HepG2 (cell line): ENCODE results near the gene IL4I1. TPM values are rescaled to one million over a fixed set of nuclear protein-coding genes. Genes with fewer than 3 reads are reported as not detected.

Experiments used
- DPF2 ChIP-seq: sonication (generic); formaldehyde crosslinking; IDR thresholded peaks from 2 replicates; pipeline ENCODE4 v1.4.0; 2020; ENCODE audit warnings: mild to moderate bottlenecking, low read depth, missing genetic modification reagents, borderline replicate concordance
- KDM3A ChIP-seq: IDR thresholded peaks from 2 replicates; pipeline ENCODE4 v1.6.1; 2018; ENCODE audit warnings: low read depth, missing compliant biosample characterization
- MAZ ChIP-seq, 2 experiments: sonication (generic) in 1 of 2; formaldehyde crosslinking in 1 of 2; IDR thresholded peaks; 2 replicates each; pipeline versions ENCODE4 v1.5.0 to v1.6.1; 2012 to 2020; ENCODE audit warnings: low read depth in 2 of 2, mild to moderate bottlenecking in 2 of 2, borderline replicate concordance in 1 of 2, improper control_type of control experiment in 1 of 2, low read length in 1 of 2, missing genetic modification reagents in 1 of 2, moderate library complexity in 1 of 2
- RBFOX2 ChIP-seq: fragments of 200-400 bp; formaldehyde crosslinking; IDR thresholded peaks from 2 replicates; pipeline ENCODE4 v1.6.1; 2017; ENCODE audit warnings: low read depth, mild to moderate bottlenecking, low read length
- THAP11 ChIP-seq: IDR thresholded peaks from 2 replicates; pipeline ENCODE4 v1.6.1; 2016; ENCODE audit warnings: missing biosample characterization, missing genetic modification reagents
- ZNF205 ChIP-seq: IDR thresholded peaks from 2 replicates; pipeline ENCODE4 v1.6.1; 2018; ENCODE audit warnings: missing biosample characterization, missing genetic modification reagents
- polyA plus RNA-seq, 8 experiments: library from polyadenylated mRNA; depleted of rRNA in 3 of 8; stranded (reverse) in 7 of 8; unstranded in 1 of 8; fragments of >200 nt; fragmentation: Illumina TruSeq in 4 of 8; extraction: Trizol in 4 of 8; gene quantifications; 2 replicates each; pipeline versions ENCODE4 v1.2.1 to v1.2.3, GENCODE V29; 2011 to 2016; ENCODE audit warnings: low read depth in 4 of 8, missing spikeins in 1 of 8, mixed read lengths in 1 of 8; ENCODE audit not compliant: insufficient read depth in 1 of 8
- total RNA-seq, 5 experiments: library from RNA; depleted of rRNA; stranded (reverse); fragments of >200 nt; fragmentation: Illumina TruSeq; extraction: Trizol; gene quantifications; 2 replicates each; pipeline ENCODE4 v1.2.3, GENCODE V29; 2016; ENCODE audit warnings: low read depth in 1 of 5
- TF ChIP-seq, protein P1 (sequence below), 2 experiments: fragments of 450-650 bp in 1 of 2; sonication (generic) in 1 of 2; formaldehyde crosslinking in 1 of 2; IDR thresholded peaks; 2 replicates each; pipeline versions ENCODE4 v1.6.1 to v1.8.0; 2016 to 2022; ENCODE audit warnings: antibody characterized with exemption in 1 of 2, mild to moderate bottlenecking in 1 of 2, missing genetic modification reagents in 1 of 2
- TF ChIP-seq, protein P2 (sequence below): IDR thresholded peaks from 2 replicates; pipeline ENCODE4 v1.4.0; 2020; ENCODE audit warnings: mild to moderate bottlenecking, missing genetic modification reagents

Gene IL4I1
- total and polyA plus RNA-seq, 2 of the 13 experiments (the other 11 are each of a cell fraction or from before 2014, with no cell fraction given) = not detected

DNA sequence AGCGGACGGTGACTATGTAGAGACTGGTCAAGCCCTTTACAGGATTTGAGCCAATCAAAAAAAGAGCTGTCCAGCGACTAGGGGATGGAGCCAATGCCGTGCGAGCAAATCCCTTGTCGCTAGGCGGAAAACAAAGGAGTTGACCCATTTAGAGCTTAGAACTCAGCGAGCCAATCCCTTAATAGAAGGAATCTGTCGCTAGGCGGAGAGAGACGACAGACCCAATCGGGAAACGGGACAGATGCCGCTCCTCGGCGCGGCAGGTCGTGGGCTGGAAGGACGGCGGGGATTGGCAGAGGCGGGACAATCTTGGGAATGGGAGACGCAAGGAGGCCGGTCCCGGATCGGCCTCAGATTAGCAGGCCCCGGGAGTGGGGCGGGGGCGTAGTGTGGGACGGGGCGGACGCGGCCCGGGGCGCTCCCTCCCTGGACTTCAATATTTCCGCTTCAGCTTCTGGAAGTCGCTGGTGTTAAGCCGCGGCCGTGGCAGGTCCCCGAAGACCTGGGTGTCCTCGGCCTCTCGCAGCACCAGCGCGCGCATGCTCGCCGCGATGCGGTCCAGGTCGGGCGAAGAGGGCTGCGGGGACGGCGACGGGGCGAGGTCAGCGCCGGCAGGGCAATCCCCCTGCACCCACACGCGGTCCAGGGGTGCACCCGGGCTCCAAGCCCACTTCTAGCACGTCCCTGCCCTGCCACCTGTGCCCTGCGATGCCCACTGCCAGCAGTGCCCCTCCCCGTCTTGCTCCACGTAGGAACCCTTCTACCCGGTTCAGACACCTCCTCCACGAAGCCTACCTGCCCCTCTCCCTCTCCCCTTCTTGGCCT lies 27.0 kb downstream of the IL4I1 start (continued):
- TF ChIP-seq, protein P1, sequence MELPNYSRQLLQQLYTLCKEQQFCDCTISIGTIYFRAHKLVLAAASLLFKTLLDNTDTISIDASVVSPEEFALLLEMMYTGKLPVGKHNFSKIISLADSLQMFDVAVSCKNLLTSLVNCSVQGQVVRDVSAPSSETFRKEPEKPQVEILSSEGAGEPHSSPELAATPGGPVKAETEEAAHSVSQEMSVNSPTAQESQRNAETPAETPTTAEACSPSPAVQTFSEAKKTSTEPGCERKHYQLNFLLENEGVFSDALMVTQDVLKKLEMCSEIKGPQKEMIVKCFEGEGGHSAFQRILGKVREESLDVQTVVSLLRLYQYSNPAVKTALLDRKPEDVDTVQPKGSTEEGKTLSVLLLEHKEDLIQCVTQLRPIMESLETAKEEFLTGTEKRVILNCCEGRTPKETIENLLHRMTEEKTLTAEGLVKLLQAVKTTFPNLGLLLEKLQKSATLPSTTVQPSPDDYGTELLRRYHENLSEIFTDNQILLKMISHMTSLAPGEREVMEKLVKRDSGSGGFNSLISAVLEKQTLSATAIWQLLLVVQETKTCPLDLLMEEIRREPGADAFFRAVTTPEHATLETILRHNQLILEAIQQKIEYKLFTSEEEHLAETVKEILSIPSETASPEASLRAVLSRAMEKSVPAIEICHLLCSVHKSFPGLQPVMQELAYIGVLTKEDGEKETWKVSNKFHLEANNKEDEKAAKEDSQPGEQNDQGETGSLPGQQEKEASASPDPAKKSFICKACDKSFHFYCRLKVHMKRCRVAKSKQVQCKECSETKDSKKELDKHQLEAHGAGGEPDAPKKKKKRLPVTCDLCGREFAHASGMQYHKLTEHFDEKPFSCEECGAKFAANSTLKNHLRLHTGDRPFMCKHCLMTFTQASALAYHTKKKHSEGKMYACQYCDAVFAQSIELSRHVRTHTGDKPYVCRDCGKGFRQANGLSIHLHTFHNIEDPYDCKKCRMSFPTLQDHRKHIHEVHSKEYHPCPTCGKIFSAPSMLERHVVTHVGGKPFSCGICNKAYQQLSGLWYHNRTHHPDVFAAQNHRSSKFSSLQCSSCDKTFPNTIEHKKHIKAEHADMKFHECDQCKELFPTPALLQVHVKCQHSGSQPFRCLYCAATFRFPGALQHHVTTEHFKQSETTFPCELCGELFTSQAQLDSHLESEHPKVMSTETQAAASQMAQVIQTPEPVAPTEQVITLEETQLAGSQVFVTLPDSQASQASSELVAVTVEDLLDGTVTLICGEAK (IDR thresholded peaks at IDR 0.05) = no peak
- TF ChIP-seq, protein P1 (CRISPR knock-in tag; IDR thresholded peaks at IDR 0.05) = 0 out of 2 replicates have a peak, but pooled peaks have one; percentile 16
- TF ChIP-seq RBFOX2 (peak; percentile 92), THAP11 (CRISPR knock-in tag) (peak; percentile 84), ZNF205 (no peak), MAZ (IDR thresholded peaks at IDR 0.05; ENCODE audit: borderline replicate concordance, low read depth, low read length) (no peak), MAZ (CRISPR knock-in tag; IDR thresholded peaks at IDR 0.05; ENCODE audit: low read depth) (peak; percentile 44; the same call in 1 of the 2 replicates), DPF2 (CRISPR knock-in tag) (no peak), KDM3A (peak; percentile 57)
- TF ChIP-seq, protein P2, sequence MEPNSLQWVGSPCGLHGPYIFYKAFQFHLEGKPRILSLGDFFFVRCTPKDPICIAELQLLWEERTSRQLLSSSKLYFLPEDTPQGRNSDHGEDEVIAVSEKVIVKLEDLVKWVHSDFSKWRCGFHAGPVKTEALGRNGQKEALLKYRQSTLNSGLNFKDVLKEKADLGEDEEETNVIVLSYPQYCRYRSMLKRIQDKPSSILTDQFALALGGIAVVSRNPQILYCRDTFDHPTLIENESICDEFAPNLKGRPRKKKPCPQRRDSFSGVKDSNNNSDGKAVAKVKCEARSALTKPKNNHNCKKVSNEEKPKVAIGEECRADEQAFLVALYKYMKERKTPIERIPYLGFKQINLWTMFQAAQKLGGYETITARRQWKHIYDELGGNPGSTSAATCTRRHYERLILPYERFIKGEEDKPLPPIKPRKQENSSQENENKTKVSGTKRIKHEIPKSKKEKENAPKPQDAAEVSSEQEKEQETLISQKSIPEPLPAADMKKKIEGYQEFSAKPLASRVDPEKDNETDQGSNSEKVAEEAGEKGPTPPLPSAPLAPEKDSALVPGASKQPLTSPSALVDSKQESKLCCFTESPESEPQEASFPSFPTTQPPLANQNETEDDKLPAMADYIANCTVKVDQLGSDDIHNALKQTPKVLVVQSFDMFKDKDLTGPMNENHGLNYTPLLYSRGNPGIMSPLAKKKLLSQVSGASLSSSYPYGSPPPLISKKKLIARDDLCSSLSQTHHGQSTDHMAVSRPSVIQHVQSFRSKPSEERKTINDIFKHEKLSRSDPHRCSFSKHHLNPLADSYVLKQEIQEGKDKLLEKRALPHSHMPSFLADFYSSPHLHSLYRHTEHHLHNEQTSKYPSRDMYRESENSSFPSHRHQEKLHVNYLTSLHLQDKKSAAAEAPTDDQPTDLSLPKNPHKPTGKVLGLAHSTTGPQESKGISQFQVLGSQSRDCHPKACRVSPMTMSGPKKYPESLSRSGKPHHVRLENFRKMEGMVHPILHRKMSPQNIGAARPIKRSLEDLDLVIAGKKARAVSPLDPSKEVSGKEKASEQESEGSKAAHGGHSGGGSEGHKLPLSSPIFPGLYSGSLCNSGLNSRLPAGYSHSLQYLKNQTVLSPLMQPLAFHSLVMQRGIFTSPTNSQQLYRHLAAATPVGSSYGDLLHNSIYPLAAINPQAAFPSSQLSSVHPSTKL (CRISPR knock-in tag) = peak; percentile 40
